LNCaP clone FGC (cell line): ENCODE measurements around the gene MED14.
A peak's percentile ranks its signal among the peaks of the same experiment; 100 is the strongest.
"Not testable (repeated sequence)": the region's sequence is repeated elsewhere in the genome, so short reads cannot be mapped to it uniquely, and the experiment has no call there.

Experiments
- DNase-seq: peaks from one replicate; pipeline ENCODE4 v3.0.0-alpha.2; 2011; ENCODE audit warnings: low read depth
- H3K4me3 ChIP-seq: 2 replicates; pipeline ENCODE4 v1.5.1; 2011; ENCODE audit warnings: mild to moderate bottlenecking, low read depth, low read length, control low read depth
- TF ChIP-seq, protein P1 (sequence below): IDR thresholded peaks from 2 replicates; pipeline ENCODE4 v1.5.1; 2012; ENCODE audit warnings: mild to moderate bottlenecking; ENCODE audit not compliant: control insufficient read depth, insufficient read depth; ENCODE audit errors: extremely low read depth

The MED14 gene

GRCh38 chrX:40735325-40736169 lies at the start of gene MED14:
Gene MED14, minus strand, starts transcription at chrX:40735542. Its CDS starts 130 bp downstream, at chrX:40735412.
- DNase-seq: no peak
- H3K4me3 ChIP-seq: peak within 1 kb of the TSS; percentile 65
- TF ChIP-seq, protein P1, sequence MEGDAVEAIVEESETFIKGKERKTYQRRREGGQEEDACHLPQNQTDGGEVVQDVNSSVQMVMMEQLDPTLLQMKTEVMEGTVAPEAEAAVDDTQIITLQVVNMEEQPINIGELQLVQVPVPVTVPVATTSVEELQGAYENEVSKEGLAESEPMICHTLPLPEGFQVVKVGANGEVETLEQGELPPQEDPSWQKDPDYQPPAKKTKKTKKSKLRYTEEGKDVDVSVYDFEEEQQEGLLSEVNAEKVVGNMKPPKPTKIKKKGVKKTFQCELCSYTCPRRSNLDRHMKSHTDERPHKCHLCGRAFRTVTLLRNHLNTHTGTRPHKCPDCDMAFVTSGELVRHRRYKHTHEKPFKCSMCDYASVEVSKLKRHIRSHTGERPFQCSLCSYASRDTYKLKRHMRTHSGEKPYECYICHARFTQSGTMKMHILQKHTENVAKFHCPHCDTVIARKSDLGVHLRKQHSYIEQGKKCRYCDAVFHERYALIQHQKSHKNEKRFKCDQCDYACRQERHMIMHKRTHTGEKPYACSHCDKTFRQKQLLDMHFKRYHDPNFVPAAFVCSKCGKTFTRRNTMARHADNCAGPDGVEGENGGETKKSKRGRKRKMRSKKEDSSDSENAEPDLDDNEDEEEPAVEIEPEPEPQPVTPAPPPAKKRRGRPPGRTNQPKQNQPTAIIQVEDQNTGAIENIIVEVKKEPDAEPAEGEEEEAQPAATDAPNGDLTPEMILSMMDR: peak; percentile 12; the same call in 1 of the 2 replicates

- no peak overlapping the region for H3K4me3 ChIP-seq
- no peak for DNase-seq
- TF ChIP-seq, protein P1: no peak
These were observed 49.3 kb upstream of the MED14 start for GRCh38 chrX:40784516-40785151.

DNA sequence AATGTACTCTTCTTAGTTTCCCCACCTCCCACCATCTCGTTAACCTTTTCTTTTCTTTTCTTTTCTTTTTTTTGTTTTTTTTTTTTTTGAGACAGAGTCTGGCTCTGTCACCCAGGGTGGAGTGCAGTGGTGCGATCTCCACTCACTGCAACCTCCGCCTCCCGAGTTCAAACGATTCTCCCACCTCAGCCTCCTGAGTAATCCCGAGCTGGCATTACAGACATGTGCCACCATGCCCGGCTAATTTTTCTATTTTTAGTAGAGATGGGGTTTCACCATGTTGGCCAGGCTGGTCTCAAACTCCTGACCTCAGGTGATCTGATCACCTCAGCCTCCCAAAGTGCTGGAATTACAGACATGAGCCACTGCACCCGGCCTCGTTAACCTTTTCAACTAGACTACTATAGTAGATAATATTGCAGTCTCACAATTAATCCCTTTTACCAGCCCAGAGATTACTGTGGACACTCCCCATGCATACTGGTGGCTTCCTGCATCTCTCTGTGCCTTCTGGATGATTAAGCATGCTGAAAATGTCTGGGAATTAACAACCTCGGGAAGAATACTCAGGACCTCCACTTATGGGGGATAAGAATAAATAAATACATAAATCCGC lies 47.4 kb upstream of the MED14 start:
- not testable (repeated sequence) for H3K4me3 ChIP-seq, DNase-seq

DNA sequence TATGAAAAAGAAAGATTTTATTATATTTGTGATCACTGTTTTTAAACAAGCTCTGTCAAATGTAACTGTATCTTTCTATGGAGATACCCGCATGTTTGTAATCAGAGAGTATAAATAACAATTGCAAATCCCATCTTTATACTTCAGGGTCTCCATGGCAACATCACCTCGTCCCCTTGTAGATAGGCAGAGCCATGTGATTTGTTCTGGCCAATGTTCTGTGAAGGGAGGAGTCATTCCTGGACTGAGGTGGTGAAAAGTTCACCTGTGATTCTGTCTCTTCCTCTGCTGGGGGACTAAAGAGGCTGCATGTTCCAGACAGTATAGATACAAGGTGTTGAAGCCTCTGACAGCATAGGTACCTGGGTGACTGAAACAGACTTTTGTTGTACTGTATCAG lies 45.6 kb upstream of the MED14 start:
- TF ChIP-seq, protein P1: no peak
- no peak overlapping the region for H3K4me3 ChIP-seq
- DNase-seq: no peak

GRCh38 chrX:40780082-40780481 lies 44.7 kb upstream of the MED14 start:
- TF ChIP-seq, protein P1: no peak
- H3K4me3 ChIP-seq: no peak overlapping the region
- no peak for DNase-seq

DNA sequence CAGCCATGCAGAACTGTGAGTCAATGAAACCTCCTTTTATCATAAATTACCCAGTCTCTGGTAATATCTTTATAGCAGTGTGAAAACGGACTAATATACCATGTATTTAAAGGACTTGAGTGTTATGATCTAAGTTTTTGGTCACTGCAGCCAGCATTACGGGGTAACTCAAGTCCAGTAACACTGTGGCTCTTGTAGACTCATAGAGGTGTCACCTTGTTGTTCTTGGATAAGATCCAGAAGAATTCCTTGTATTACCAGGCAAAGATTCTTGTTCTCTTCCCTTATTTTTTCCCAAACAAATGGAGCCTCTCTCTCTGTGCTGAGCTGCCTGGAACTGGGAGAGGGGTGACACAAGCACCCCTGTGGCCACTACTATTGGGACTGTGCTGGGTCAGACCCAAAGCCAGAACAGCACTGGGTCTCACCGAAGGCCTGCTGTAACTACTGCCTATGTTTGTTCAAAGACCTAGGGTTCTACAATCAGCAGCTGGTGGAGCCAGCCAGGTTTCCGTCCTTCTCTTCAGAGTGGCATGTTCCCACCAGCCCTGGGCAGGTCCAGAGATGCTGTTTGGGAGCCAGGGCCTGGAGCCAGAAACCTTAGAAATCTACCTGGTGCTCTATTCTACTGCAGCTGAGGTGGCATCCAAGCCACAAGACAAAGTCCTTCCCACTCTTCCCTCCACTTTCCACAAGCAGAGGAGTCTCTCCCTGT lies 43.7 kb upstream of the MED14 start:
- no peak overlapping the region for H3K4me3 ChIP-seq
- TF ChIP-seq, protein P1: no peak
- DNase-seq: no peak

- TF ChIP-seq, protein P1: no peak
- no peak for DNase-seq
These were observed 38.5 kb upstream of the MED14 start for GRCh38 chrX:40773809-40774208.

More at GRCh38 chrX:40773809-40774208, 38.5 kb upstream of the MED14 start:
- no peak overlapping the region for H3K4me3 ChIP-seq
